GM08714 (cell line): ENCODE results near the gene DCLK1.

Experiments used
- H3K4me3 ChIP-seq: fragments of 200-500 bp; sonication (Bioruptor generic); 2 replicates; pipeline ENCODE4 v1.5.1; 2014; ENCODE audit warnings: mild to moderate bottlenecking, low read length, inconsistent platforms
- ZNF274 ChIP-seq: IDR thresholded peaks from 2 replicates; pipeline ENCODE4 v1.6.1; 2012; ENCODE audit warnings: mild to moderate bottlenecking, low read depth, low read length

Gene DCLK1

GRCh38 chr13:35814605-35815011 lies 316.6 kb downstream of the DCLK1 start:
- no peak overlapping the region for H3K4me3 ChIP-seq
- no peak for TF ChIP-seq ZNF274

GRCh38 chr13:35812736-35813135 lies 318.4 kb downstream of the DCLK1 start:
- H3K4me3 ChIP-seq, result no peak overlapping the region
- no peak for TF ChIP-seq ZNF274

GRCh38 chr13:35810321-35810720 lies 320.9 kb downstream of the DCLK1 start:
- H3K4me3 ChIP-seq, result no peak overlapping the region
- TF ChIP-seq ZNF274, result no peak

GRCh38 chr13:35808846-35809245 lies 322.3 kb downstream of the DCLK1 start:
- no peak overlapping the region for H3K4me3 ChIP-seq
- TF ChIP-seq ZNF274, result no peak

GRCh38 chr13:35804901-35805300 lies 326.3 kb downstream of the DCLK1 start:
- H3K4me3 ChIP-seq, result no peak overlapping the region
- TF ChIP-seq ZNF274, result no peak

- no peak for TF ChIP-seq ZNF274
- no peak overlapping the region for H3K4me3 ChIP-seq
These were observed 333.2 kb downstream of the DCLK1 start for GRCh38 chr13:35797991-35798390.

GRCh38 chr13:35797244-35797643 lies 333.9 kb downstream of the DCLK1 start:
- TF ChIP-seq ZNF274, result no peak

GRCh38 chr13:35796623-35797022 lies 334.6 kb downstream of the DCLK1 start:
- no peak for TF ChIP-seq ZNF274
- no peak overlapping the region for H3K4me3 ChIP-seq

More at GRCh38 chr13:35797244-35797643, 333.9 kb downstream of the DCLK1 start:
- no peak overlapping the region for H3K4me3 ChIP-seq

- no peak for TF ChIP-seq ZNF274
- H3K4me3 ChIP-seq, result no peak overlapping the region
These were observed 336.3 kb downstream of the DCLK1 start for GRCh38 chr13:35794734-35795389.

GRCh38 chr13:35793823-35794222 lies 337.4 kb downstream of the DCLK1 start:
- no peak for TF ChIP-seq ZNF274

GRCh38 chr13:35792911-35793310 lies 338.3 kb downstream of the DCLK1 start:
- TF ChIP-seq ZNF274, result no peak
- H3K4me3 ChIP-seq, result no peak overlapping the region

More at GRCh38 chr13:35793823-35794222, 337.4 kb downstream of the DCLK1 start:
- H3K4me3 ChIP-seq, result no peak overlapping the region

- H3K4me3 ChIP-seq, result no peak overlapping the region
These were observed 339.2 kb downstream of the DCLK1 start for GRCh38 chr13:35792021-35792420.

GRCh38 chr13:35791184-35791851 lies 339.9 kb downstream of the DCLK1 start:
- TF ChIP-seq ZNF274, result no peak
- H3K4me3 ChIP-seq, result no peak overlapping the region

More at GRCh38 chr13:35792021-35792420, 339.2 kb downstream of the DCLK1 start:
- no peak for TF ChIP-seq ZNF274

- no peak for TF ChIP-seq ZNF274
- H3K4me3 ChIP-seq, result no peak overlapping the region
These were observed 341.6 kb downstream of the DCLK1 start for GRCh38 chr13:35789335-35790165.

GRCh38 chr13:35787937-35788336 lies 343.2 kb downstream of the DCLK1 start:
- no peak for TF ChIP-seq ZNF274
- no peak overlapping the region for H3K4me3 ChIP-seq
